ENCODE data around the gene TRIM8. TPM values are rescaled to one million over a fixed set of nuclear protein-coding genes. Genes with fewer than 3 reads are reported as not detected.

Gene TRIM8
- total RNA-seq, 1 donor from 2014 or later, result 31.4 TPM

- Mint-ChIP-seq H3K4me3 (no peak overlapping the region), H3K4me1 (peaks cover 70% of the 10 kb centered on the region), H3K27ac (no peak overlapping the region), H3K36me3 (peaks cover 24% of the 10 kb centered on the region), H3K9me3 (peaks cover 3% of the 10 kb centered on the region), H3K27me3 (ENCODE audit: insufficient read depth, low read depth) (peaks cover 11% of the 10 kb centered on the region)
- peaks cover 81% of the 10 kb centered on the region for H3K79me2 ChIP-seq (ENCODE audit: low read depth)
- H3F3A ChIP-seq (ENCODE audit: low read depth), result peaks cover 48% of the 10 kb centered on the region
- H2AFZ ChIP-seq (replicated peaks), result no peak overlapping the region
- DNase-seq (ENCODE audit: low spot score), result no peak
- peaks cover 91% of the 10 kb centered on the region for H4K20me1 ChIP-seq (ENCODE audit: low read depth)
- no peaks in the 10 kb centered on the region for H3K9me3 ChIP-seq (ENCODE audit: low read depth)
- no peaks in the 10 kb centered on the region for H3K36me3 ChIP-seq
- no peaks in the 10 kb centered on the region for H3K27me3 ChIP-seq
- peak overlapping the region; percentile 93 for H3K4me2 ChIP-seq
- H3K4me3 ChIP-seq, result peak overlapping the region; percentile 45
- H3K9ac ChIP-seq, result no peak overlapping the region
- H3K27ac ChIP-seq, result peak overlapping the region; percentile 99
- peaks cover 68% of the 10 kb centered on the region for H3K4me1 ChIP-seq
- TF ChIP-seq EZH2phosphoT487 (IDR thresholded peaks at IDR 0.05), result no peak
- TF ChIP-seq EZH2 (IDR thresholded peaks at IDR 0.05), result no peak
- TF ChIP-seq, protein P1, sequence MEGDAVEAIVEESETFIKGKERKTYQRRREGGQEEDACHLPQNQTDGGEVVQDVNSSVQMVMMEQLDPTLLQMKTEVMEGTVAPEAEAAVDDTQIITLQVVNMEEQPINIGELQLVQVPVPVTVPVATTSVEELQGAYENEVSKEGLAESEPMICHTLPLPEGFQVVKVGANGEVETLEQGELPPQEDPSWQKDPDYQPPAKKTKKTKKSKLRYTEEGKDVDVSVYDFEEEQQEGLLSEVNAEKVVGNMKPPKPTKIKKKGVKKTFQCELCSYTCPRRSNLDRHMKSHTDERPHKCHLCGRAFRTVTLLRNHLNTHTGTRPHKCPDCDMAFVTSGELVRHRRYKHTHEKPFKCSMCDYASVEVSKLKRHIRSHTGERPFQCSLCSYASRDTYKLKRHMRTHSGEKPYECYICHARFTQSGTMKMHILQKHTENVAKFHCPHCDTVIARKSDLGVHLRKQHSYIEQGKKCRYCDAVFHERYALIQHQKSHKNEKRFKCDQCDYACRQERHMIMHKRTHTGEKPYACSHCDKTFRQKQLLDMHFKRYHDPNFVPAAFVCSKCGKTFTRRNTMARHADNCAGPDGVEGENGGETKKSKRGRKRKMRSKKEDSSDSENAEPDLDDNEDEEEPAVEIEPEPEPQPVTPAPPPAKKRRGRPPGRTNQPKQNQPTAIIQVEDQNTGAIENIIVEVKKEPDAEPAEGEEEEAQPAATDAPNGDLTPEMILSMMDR (IDR thresholded peaks at IDR 0.05), result no peak
Measured at GRCh38 chr10:102650655-102651454, 6.6 kb downstream of the TRIM8 start.

DNA sequence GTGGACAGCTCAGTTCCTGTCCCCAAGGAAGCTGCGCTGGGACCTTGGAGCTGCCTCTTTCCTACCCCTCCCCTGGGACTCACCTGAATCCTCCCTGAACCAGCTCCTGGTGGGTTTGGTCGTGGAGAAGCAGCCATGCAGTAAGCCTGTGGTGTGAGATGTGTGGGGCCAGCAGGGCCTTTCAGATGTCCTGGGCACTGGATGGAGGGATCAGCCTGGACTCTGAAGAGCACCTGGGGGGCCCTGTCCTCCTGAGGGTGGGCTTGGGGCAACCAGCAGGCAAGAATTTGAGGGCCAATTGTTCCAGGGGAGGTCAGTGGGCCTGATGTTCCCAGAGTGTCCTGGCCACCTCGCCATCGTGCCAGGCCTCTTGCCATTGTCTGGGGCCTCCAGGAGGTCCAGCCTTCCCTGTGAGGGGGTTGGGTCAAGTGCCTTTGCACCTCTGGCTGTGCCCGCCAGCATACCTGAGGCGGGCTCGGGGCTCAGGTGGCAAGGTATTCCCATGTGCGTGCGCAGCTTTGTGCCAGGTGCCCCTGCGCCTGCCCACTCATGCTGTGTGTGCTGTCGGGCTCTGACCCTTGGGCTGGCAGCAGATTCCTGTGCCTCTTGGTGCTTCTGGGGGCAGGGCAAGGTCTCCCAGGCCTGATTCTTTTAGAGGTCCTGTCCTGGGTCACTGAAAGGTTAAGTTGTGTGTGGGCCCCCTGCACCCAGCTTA, 7.3 kb downstream of the TRIM8 start:
- H3K4me1 ChIP-seq, result peaks cover 60% of the 10 kb centered on the region
- H3K9ac ChIP-seq, result no peak overlapping the region
- no peaks in the 10 kb centered on the region for H3K9me3 ChIP-seq (ENCODE audit: low read depth)
- Mint-ChIP-seq H3K9me3 (peaks cover 3% of the 10 kb centered on the region), H3K36me3 (peaks cover 24% of the 10 kb centered on the region), H3K27ac (no peak overlapping the region), H3K4me3 (peak overlapping the region; percentile 41), H3K27me3 (ENCODE audit: insufficient read depth, low read depth) (peaks cover 8% of the 10 kb centered on the region), H3K4me1 (peaks cover 62% of the 10 kb centered on the region)
- H3K4me2 ChIP-seq, result peak overlapping the region; percentile 45
- H2AFZ ChIP-seq (replicated peaks), result no peak overlapping the region
- peaks cover 41% of the 10 kb centered on the region for H3F3A ChIP-seq (ENCODE audit: low read depth)
- H3K27me3 ChIP-seq, result no peaks in the 10 kb centered on the region
- peaks cover 74% of the 10 kb centered on the region for H3K79me2 ChIP-seq (ENCODE audit: low read depth)
- no peak for TF ChIP-seq EZH2 (IDR thresholded peaks at IDR 0.05)
- TF ChIP-seq, protein P1 (IDR thresholded peaks at IDR 0.05), result no peak
- TF ChIP-seq EZH2phosphoT487 (IDR thresholded peaks at IDR 0.05), result no peak
- peaks cover 83% of the 10 kb centered on the region for H4K20me1 ChIP-seq (ENCODE audit: low read depth)
- H3K36me3 ChIP-seq, result no peaks in the 10 kb centered on the region
- DNase-seq (ENCODE audit: low spot score), result no peak
- H3K27ac ChIP-seq, result no peak overlapping the region
- no peak overlapping the region for H3K4me3 ChIP-seq

- Mint-ChIP-seq H3K27ac (peak overlapping the region; percentile 21), H3K36me3 (peaks cover 23% of the 10 kb centered on the region), H3K4me3 (no peak overlapping the region), H3K27me3 (ENCODE audit: insufficient read depth, low read depth) (peaks cover 4% of the 10 kb centered on the region), H3K9me3 (peaks cover 3% of the 10 kb centered on the region), H3K4me1 (peaks cover 55% of the 10 kb centered on the region)
- TF ChIP-seq EZH2 (IDR thresholded peaks at IDR 0.05), result no peak
- TF ChIP-seq, protein P1 (IDR thresholded peaks at IDR 0.05), result no peak
- TF ChIP-seq EZH2phosphoT487 (IDR thresholded peaks at IDR 0.05), result no peak
- Histone ChIP-seq H4K20me1 (ENCODE audit: low read depth) (peaks cover 76% of the 10 kb centered on the region), H3K27ac (peak overlapping the region; percentile 51), H3K4me3 (no peak overlapping the region), H3K36me3 (no peaks in the 10 kb centered on the region), H3K79me2 (ENCODE audit: low read depth) (peaks cover 66% of the 10 kb centered on the region), H3K9me3 (ENCODE audit: low read depth) (no peaks in the 10 kb centered on the region), H3K9ac (no peak overlapping the region), H2AFZ (replicated peaks) (no peak overlapping the region), H3F3A (ENCODE audit: low read depth) (peaks cover 35% of the 10 kb centered on the region), H3K4me1 (peaks cover 53% of the 10 kb centered on the region), H3K27me3 (no peaks in the 10 kb centered on the region), H3K4me2 (peak overlapping the region; percentile 45)
- no peak for DNase-seq (ENCODE audit: low spot score)
Measured at GRCh38 chr10:102652170-102652916, 8.1 kb downstream of the TRIM8 start.

Measured in neural progenitor cell (in vitro differentiated cells).